H1 (cell line): ENCODE measurements around the gene MAP4K5. TPM values are rescaled to one million over a fixed set of nuclear protein-coding genes. Genes with fewer than 3 reads are reported as not detected.

Experiments used
- CTCF ChIA-PET: fragments of 300-600 bp; sonication (Branson Sonifier 250); formaldehyde crosslinking; loops from one replicate; lab custom pipeline; 2021; ENCODE audit not compliant: partially characterized antibody; lab: Charles Lee
- POLR2A ChIA-PET: fragments of 300-600 bp; sonication (Branson Sonifier 250); formaldehyde crosslinking; loops from one replicate; lab custom pipeline; 2021; ENCODE audit warnings: inconsistent platforms; ENCODE audit not compliant: partially characterized antibody; lab: Charles Lee
- DNase-seq, 2 experiments: peaks; one replicate each; pipeline versions ENCODE4 v3.0.0 to v3.0.0-alpha.2; 2010 to 2022; ENCODE audit warnings: low spot score in 2 of 2, low read depth in 1 of 2, mixed read lengths in 1 of 2
- FAIRE-seq: peaks from 2 replicates; lab custom pipeline; 2011; peaks lifted over from hg19 to GRCh38; lab: Jason Lieb, UNC
- H2AFZ ChIP-seq: 2 replicates; pipeline ENCODE4 v1.8.1; 2012; ENCODE audit warnings: low read length, inconsistent platforms
- H2AK5ac ChIP-seq: 2 replicates; pipeline ENCODE4 v1.6.1; 2013; ENCODE audit warnings: low read depth, low read length
- H2BK120ac ChIP-seq: replicated peaks from 2 replicates; pipeline ENCODE3; 2013; ENCODE audit warnings: low read depth, low read length, inconsistent platforms
- H2BK12ac ChIP-seq: 2 replicates; pipeline ENCODE4 v1.6.1; 2013; ENCODE audit warnings: low read depth, low read length
- H2BK15ac ChIP-seq: 2 replicates; pipeline ENCODE4 v1.6.1; 2013; ENCODE audit warnings: low read length
- H2BK20ac ChIP-seq: 2 replicates; pipeline ENCODE4 v1.6.1; 2013; ENCODE audit warnings: low read length
- H2BK5ac ChIP-seq: 2 replicates; pipeline ENCODE4 v1.6.1; 2013; ENCODE audit warnings: low read depth, low read length
- H3K14ac ChIP-seq: 2 replicates; pipeline ENCODE4 v1.6.1; 2013; ENCODE audit warnings: inconsistent platforms; ENCODE audit not compliant: insufficient read length
- H3K18ac ChIP-seq: 2 replicates; pipeline ENCODE4 v1.6.1; 2013; ENCODE audit warnings: low read length; ENCODE audit errors: extremely low read depth
- H3K23ac ChIP-seq: 2 replicates; pipeline ENCODE4 v1.6.1; 2013; ENCODE audit warnings: inconsistent platforms; ENCODE audit not compliant: insufficient read length
- H3K23me2 ChIP-seq: 2 replicates; pipeline ENCODE4 v1.6.1; 2013; ENCODE audit warnings: low read depth, low read length
- H3K27ac ChIP-seq: 2 replicates; pipeline ENCODE4 v1.6.1; 2011; ENCODE audit warnings: low read depth, low read length, inconsistent platforms
- H3K27me3 ChIP-seq, 4 experiments: replicated peaks in 1 of 4; 1 replicate in 1 of 4; 2 replicates in 3 of 4; pipeline versions ENCODE4 v1.6.1 to v1.8.1; 2011 to 2013; ENCODE audit warnings: low read length in 3 of 4, mild to moderate bottlenecking in 3 of 4, inconsistent platforms in 2 of 4, mixed read lengths in 2 of 4, moderate library complexity in 1 of 4; ENCODE audit not compliant: control insufficient read depth in 3 of 4, insufficient read depth in 3 of 4; ENCODE audit errors: extremely low read depth in 1 of 4
- H3K36me3 ChIP-seq, 4 experiments: 2 replicates each; pipeline versions ENCODE4 v1.6.1 to v1.8.1; 2011 to 2013; ENCODE audit warnings: mild to moderate bottlenecking in 4 of 4, low read length in 3 of 4, moderate library complexity in 2 of 4, control low read depth in 1 of 4, inconsistent platforms in 1 of 4; ENCODE audit not compliant: insufficient read depth in 4 of 4, control insufficient read depth in 2 of 4
- H3K4ac ChIP-seq: replicated peaks from 2 replicates; pipeline ENCODE3; 2013; ENCODE audit warnings: low read length, low read depth, mixed read lengths, inconsistent platforms; ENCODE audit not compliant: insufficient read length
- H3K4me1 ChIP-seq, 4 experiments: replicated peaks in 1 of 4; 1 replicate in 1 of 4; 2 replicates in 3 of 4; pipeline versions ENCODE4 v1.6.1 to v1.8.1; 2011 to 2013; ENCODE audit warnings: low read length in 3 of 4, inconsistent platforms in 2 of 4, mixed read lengths in 1 of 4; ENCODE audit not compliant: insufficient read depth in 4 of 4, control insufficient read depth in 3 of 4
- H3K4me2 ChIP-seq, 2 experiments: 2 replicates each; pipeline versions ENCODE4 v1.6.1 to v1.8.1; 2011 to 2013; ENCODE audit warnings: low read depth in 2 of 2, low read length in 2 of 2, control low read depth in 1 of 2, inconsistent platforms in 1 of 2, mild to moderate bottlenecking in 1 of 2; ENCODE audit not compliant: insufficient read depth in 1 of 2
- H3K4me3 ChIP-seq, 4 experiments: fragments of 200-600, 300-600 bp in 1 of 4; sonication (generic), shearing (Covaris generic), sonication (Bioruptor Twin) in 1 of 4; 2 replicates each; pipeline versions ENCODE4 v1.5.1 to v1.8.1; 2011 to 2016; ENCODE audit warnings: low read length in 4 of 4, low read depth in 3 of 4, control low read depth in 2 of 4, inconsistent platforms in 2 of 4, mild to moderate bottlenecking in 2 of 4, mixed read lengths in 1 of 4, moderate library complexity in 1 of 4; ENCODE audit not compliant: insufficient read depth in 2 of 4; ENCODE audit errors: extremely low read depth in 1 of 4
- H3K56ac ChIP-seq: replicated peaks from 2 replicates; pipeline ENCODE3; 2013; ENCODE audit warnings: low read depth, mild to moderate bottlenecking, mixed read lengths, low read length, inconsistent platforms; ENCODE audit not compliant: insufficient read length
- H3K79me1 ChIP-seq: 2 replicates; pipeline ENCODE4 v1.6.1; 2013; ENCODE audit warnings: low read depth, low read length, control low read depth
- H3K79me2 ChIP-seq, 2 experiments: 2 replicates each; pipeline versions ENCODE4 v1.6.1 to v1.8.1; 2012 to 2013; ENCODE audit warnings: low read length in 2 of 2, mild to moderate bottlenecking in 2 of 2, inconsistent platforms in 1 of 2; ENCODE audit not compliant: insufficient read depth in 2 of 2, control insufficient read depth in 1 of 2
- H3K9ac ChIP-seq, 4 experiments: replicated peaks in 1 of 4; 1 replicate in 1 of 4; 2 replicates in 3 of 4; pipeline versions ENCODE4 v1.6.1 to v1.8.1; 2011 to 2013; ENCODE audit warnings: low read depth in 3 of 4, low read length in 3 of 4, control low read depth in 2 of 4, mild to moderate bottlenecking in 2 of 4, moderate library complexity in 2 of 4, inconsistent platforms in 1 of 4; ENCODE audit errors: extremely low read depth in 1 of 4
- H3K9me3 ChIP-seq, 2 experiments: 2 replicates each; pipeline versions ENCODE4 v1.6.1 to v1.8.1; 2012 to 2013; ENCODE audit warnings: mild to moderate bottlenecking in 2 of 2, moderate library complexity in 2 of 2, control low read depth in 1 of 2, inconsistent platforms in 1 of 2, low read depth in 1 of 2, low read length in 1 of 2, mixed read lengths in 1 of 2; ENCODE audit not compliant: insufficient read depth in 2 of 2
- H4K20me1 ChIP-seq, 2 experiments: replicated peaks in 1 of 2; 2 replicates each; pipeline versions ENCODE3 to v1.8.1; 2011 to 2013; ENCODE audit warnings: inconsistent platforms in 2 of 2, low read length in 2 of 2, mild to moderate bottlenecking in 1 of 2; ENCODE audit not compliant: insufficient read depth in 2 of 2, control insufficient read depth in 1 of 2
- H4K5ac ChIP-seq: 2 replicates; pipeline ENCODE4 v1.6.1; 2013; ENCODE audit warnings: low read length, low read depth, mixed read lengths, inconsistent platforms; ENCODE audit not compliant: insufficient read length
- H4K8ac ChIP-seq: 2 replicates; pipeline ENCODE4 v1.8.0; 2013; ENCODE audit warnings: mild to moderate bottlenecking, moderate library complexity, low read length, inconsistent platforms; ENCODE audit not compliant: insufficient read depth; ENCODE audit errors: extremely low read depth
- H4K91ac ChIP-seq: replicated peaks from 2 replicates; pipeline ENCODE3; 2013; ENCODE audit warnings: low read length, mixed read lengths, inconsistent platforms; ENCODE audit not compliant: insufficient read length
- ASH2L ChIP-seq: fragments of 200-600, 300-600 bp; sonication (generic); IDR thresholded peaks from one replicate; pipeline ENCODE4 v1.7.1; 2017; ENCODE audit warnings: low read length
- BRCA1 ChIP-seq: IDR thresholded peaks from 2 replicates; pipeline ENCODE4 v1.6.1; 2012; ENCODE audit warnings: low read depth, low read length, improper control_type of control experiment
- CEBPB ChIP-seq: IDR thresholded peaks from 2 replicates; pipeline ENCODE4 v1.6.1; 2012; ENCODE audit warnings: low read depth, low read length
- EP300 ChIP-seq, 2 experiments: IDR thresholded peaks; 1 replicate in 1 of 2; 2 replicates in 1 of 2; pipeline ENCODE4 v1.6.1; 2011 to 2012; ENCODE audit warnings: low read depth in 2 of 2, low read length in 2 of 2, mild to moderate bottlenecking in 2 of 2, borderline replicate concordance in 1 of 2, inconsistent platforms in 1 of 2, moderate library complexity in 1 of 2
- HDAC2 ChIP-seq, 2 experiments: fragments of 300-600 bp in 1 of 2; sonication (generic) in 1 of 2; IDR thresholded peaks; 2 replicates each; pipeline ENCODE4 v1.6.1; 2011 to 2012; ENCODE audit warnings: low read depth in 2 of 2, low read length in 2 of 2, mild to moderate bottlenecking in 2 of 2, moderate library complexity in 2 of 2, borderline replicate concordance in 1 of 2, inconsistent platforms in 1 of 2
- KDM4A ChIP-seq: IDR thresholded peaks from one replicate; pipeline ENCODE4 v1.7.1; 2012; ENCODE audit warnings: low read depth, mild to moderate bottlenecking, moderate library complexity, low read length, inconsistent platforms; ENCODE audit not compliant: severe bottlenecking
- MAFK ChIP-seq: IDR thresholded peaks from 2 replicates; pipeline ENCODE4 v1.6.1; 2012; ENCODE audit warnings: low read depth, mild to moderate bottlenecking, improper control_type of control experiment, low read length
- TEAD4 ChIP-seq: IDR thresholded peaks from 2 replicates; pipeline ENCODE4 v1.6.1; 2012; ENCODE audit warnings: low read depth, low read length, inconsistent platforms, mixed read lengths
- WGBS, 2 experiments: shearing (Covaris generic) in 1 of 2; methylation state at CpG; one replicate each; pipeline versions ENCODE4 v1.1.6 to v1.1.7; 2013 to 2015; ENCODE audit warnings: low lambda C conversion rate in 2 of 2, mixed read lengths in 2 of 2, inconsistent platforms in 1 of 2, low coverage in 1 of 2, missing lambda C conversion rate in 1 of 2; ENCODE audit not compliant: insufficient replicate concordance in 2 of 2, insufficient coverage in 1 of 2, insufficient read length in 1 of 2; ENCODE audit errors: extremely low coverage in 1 of 2, missing lambda C conversion rate in 1 of 2; 5-methylcytosine and 5-hydroxymethylcytosine counted together
- polyA plus RNA-seq, 7 experiments: library from polyadenylated mRNA; depleted of rRNA in 3 of 7; stranded (reverse) in 5 of 7; unstranded in 2 of 7; fragments of >200 nt in 5 of 7; fragments of 200-250 nt in 2 of 7; gene quantifications; 1 replicate in 5 of 7; 2 replicates in 1 of 7; 4 replicates in 1 of 7; pipeline versions ENCODE4 v1.2.1 to v1.2.3, GENCODE V29; 2011 to 2013; ENCODE audit warnings: missing spikeins in 2 of 7, mixed read lengths in 2 of 7
- total RNA-seq: library from RNA; stranded (reverse); fragmentation: NEBNext Ultra II Directional; extraction: Animal tissue kit (Norgen Biotek cat#: 25700); gene quantifications from 2 replicates; pipeline ENCODE4 v1.2.1, GENCODE V29; 2021
- TF ChIP-seq, protein P1 (sequence below): IDR thresholded peaks from 2 replicates; pipeline ENCODE4 v1.6.1; 2012; ENCODE audit warnings: inconsistent platforms

MAP4K5 gene
- total and polyA plus RNA-seq, 2 of the 8 experiments (the other 6 are each of a cell fraction or from before 2014, with no cell fraction given), result 7.6 to 34.5 TPM

DNA sequence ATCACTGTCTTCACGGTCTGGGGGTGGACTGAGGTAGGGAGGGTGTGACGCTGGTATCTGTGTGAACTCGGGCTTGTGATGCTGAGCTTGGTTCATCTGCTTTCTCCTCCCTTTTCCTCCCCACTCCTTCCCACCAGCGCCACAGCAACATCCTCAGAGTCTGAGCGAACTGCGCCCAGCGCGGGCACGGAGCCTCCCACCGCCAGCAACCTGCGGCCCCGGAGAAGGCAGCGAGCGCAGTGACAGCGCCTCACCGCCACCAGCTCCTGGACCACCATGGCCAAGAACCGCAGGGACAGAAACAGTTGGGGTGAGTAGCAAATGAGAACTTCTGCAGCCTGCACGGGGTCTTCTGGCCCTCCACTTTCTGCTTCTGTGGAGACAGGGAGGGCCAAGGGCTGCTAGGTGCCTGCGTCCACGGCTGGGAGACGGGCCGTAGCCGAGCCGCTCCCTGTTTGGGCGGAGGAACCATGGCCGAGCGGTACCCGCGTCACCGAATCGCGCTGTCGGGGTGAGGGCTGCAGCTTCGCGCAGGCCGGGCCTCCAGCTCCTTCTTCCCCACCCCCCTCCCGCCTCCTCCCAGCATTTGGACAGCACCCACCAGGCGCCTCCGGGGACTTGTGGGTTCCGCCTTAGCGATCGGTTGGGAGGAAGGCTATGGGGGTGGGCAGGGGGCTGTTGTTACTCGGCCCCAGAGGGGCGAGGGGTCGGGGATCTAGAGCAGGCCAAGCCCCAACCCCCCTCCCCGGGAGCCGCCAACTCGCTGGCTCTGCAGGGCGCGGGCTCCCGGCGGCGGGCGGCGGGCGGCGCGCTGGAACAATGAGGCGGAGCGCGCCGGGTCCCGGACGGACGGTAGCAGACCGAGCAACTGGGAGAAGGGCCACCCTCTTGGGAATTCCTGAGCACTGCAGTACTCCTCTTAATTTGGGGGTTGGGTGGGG, 27.9 kb upstream of the MAP4K5 start, which contains the start of gene ATL1:
Gene ATL1 (plus strand): TSS at position 156 of the 941 bp plus-strand sequence. CDS start 121 bp downstream, at position 277.
- peak within 1 kb of the TSS; percentile 93 for H4K8ac ChIP-seq
- peak within 1 kb of the TSS; percentile 65; the same call in 1 of the 2 replicates for H2BK15ac ChIP-seq
- H2BK5ac ChIP-seq, result peak within 1 kb of the TSS; percentile 79; the same call in 1 of the 2 replicates
- H3K14ac ChIP-seq, result peak within 1 kb of the TSS; percentile 8
- H4K5ac ChIP-seq, result peak within 1 kb of the TSS; percentile 19
- DNase-seq, result peak in 1 of 2 experiments; percentile 87
- H3K23me2 ChIP-seq, result peaks cover 12% of the 10 kb centered on the region
- H3K4me2 ChIP-seq, result peak within 1 kb of the TSS; percentile 75 to 94
- peaks cover 0 to 3% (median 1%) of the 10 kb centered on the region in 4 experiments; a peak in 1 of 7 replicates for H3K4me1 ChIP-seq
- no peaks in the 10 kb centered on the region for H3K9me3 ChIP-seq
- no peak within 1 kb of the TSS for H2AK5ac ChIP-seq
- H3K27me3 ChIP-seq, result peaks cover 0 to 3% (median 1%) of the 10 kb centered on the region in 4 experiments; a peak in 3 of 7 replicates
- H3K4me3 ChIP-seq, result peak within 1 kb of the TSS; percentile 62 to 88 (median 83)
- no peak within 1 kb of the TSS for H3K23ac ChIP-seq
- no peaks in the 10 kb centered on the region for H3K79me2 ChIP-seq
- H4K20me1 ChIP-seq, result no peaks in the 10 kb centered on the region
- no peaks in the 10 kb centered on the region for H3K36me3 ChIP-seq
- peak within 1 kb of the TSS; percentile 68; the same call in 1 of the 2 replicates for H3K18ac ChIP-seq
- no peak within 1 kb of the TSS for H2BK20ac ChIP-seq
- CTCF ChIA-PET, result interaction anchor here (0.7 to 1.9 kb wide), 12 partner anchors 15 to 491 kb away, joined by 3 to 5 read pairs (median 4); no protein-coding TSS in a partner anchor
- no peak within 1 kb of the TSS for H3K27ac ChIP-seq
- H3K56ac ChIP-seq, result no peak within 1 kb of the TSS
- peak within 1 kb of the TSS; percentile 52 for H2BK12ac ChIP-seq
- no peaks in the 10 kb centered on the region for H3K79me1 ChIP-seq
- no peak for FAIRE-seq
- peak within 1 kb of the TSS; percentile 40 to 71 (median 64) for H3K9ac ChIP-seq
- POLR2A ChIA-PET, result interaction anchor here (0.6 to 1.4 kb wide), 16 partner anchors 9 to 239 kb away, joined by 3 to 7 read pairs (median 3); no protein-coding TSS in a partner anchor
- H4K91ac ChIP-seq, result peak within 1 kb of the TSS; percentile 36
- H2BK120ac ChIP-seq, result no peak within 1 kb of the TSS
- WGBS, 2 experiments, result 2% methylated on average over 30 of the region's 66 CpGs; no CpG with 5 or more reads in 1 of the 2 experiments
- H2AFZ ChIP-seq, result peak within 1 kb of the TSS; percentile 96
- H3K4ac ChIP-seq, result peak within 1 kb of the TSS; percentile 13
- TF ChIP-seq KDM4A (peak; percentile 90), HDAC2 (IDR thresholded peaks at IDR 0.05; ENCODE audit: borderline replicate concordance in 1 of 2, low read depth in 2 of 2, low read length in 2 of 2) (peak in 1 of 2 experiments; percentile 20; a peak in 1 of 4 replicates), BRCA1 (no peak), ASH2L (peak; percentile 78), MAFK (no peak), EP300 (IDR thresholded peaks at IDR 0.05; ENCODE audit: borderline replicate concordance in 1 of 2, low read depth in 2 of 2, low read length in 2 of 2) (no peak), TEAD4 (no peak), CEBPB (no peak)
- TF ChIP-seq, protein P1, sequence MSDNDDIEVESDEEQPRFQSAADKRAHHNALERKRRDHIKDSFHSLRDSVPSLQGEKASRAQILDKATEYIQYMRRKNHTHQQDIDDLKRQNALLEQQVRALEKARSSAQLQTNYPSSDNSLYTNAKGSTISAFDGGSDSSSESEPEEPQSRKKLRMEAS, result peak; percentile 10; the same call in 1 of the 2 replicates
